D721Med (cell line): ENCODE data around the gene GATC.

Source experiments
- DNase-seq: peaks from one replicate; pipeline ENCODE4 v3.0.0; 2011; ENCODE audit warnings: low spot score; ENCODE audit not compliant: insufficient read length
- FAIRE-seq: peaks from 2 replicates; lab custom pipeline; 2011; peaks lifted over from hg19 to GRCh38; lab: Jason Lieb, UNC
- CTCF ChIP-seq: IDR thresholded peaks from 2 replicates; pipeline ENCODE4 v1.5.1; 2012; ENCODE audit warnings: mild to moderate bottlenecking, control low read depth; ENCODE audit not compliant: insufficient read depth; ENCODE audit errors: missing control alignments

The GATC gene

GRCh38 chr12:120453977-120454376 lies 7.7 kb downstream of the GATC start:
- FAIRE-seq (no peak), DNase-seq (peak; percentile 45)
- peak; percentile 51 for TF ChIP-seq CTCF

DNA sequence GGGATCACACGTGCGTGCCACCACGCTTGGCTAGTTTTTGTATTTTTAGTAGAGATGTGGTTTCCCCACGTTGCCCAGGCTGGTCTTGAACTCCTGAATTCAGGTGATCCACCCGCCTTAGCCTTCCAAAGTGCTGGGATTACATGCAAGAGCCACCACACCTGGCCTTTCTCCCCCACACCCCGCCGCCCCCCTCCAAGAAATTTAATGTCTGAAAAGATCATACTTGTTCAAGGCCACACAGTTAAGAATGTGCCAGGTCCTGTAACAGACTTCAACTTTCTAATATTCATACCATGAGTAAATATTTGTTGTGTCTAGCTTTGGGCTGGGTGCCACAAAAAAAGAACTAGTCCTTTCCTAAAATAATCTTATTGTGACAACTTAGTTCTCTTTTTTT lies 9.1 kb downstream of the GATC start:
- no peak for TF ChIP-seq CTCF
- no peak for DNase-seq
- no peak for FAIRE-seq

DNA sequence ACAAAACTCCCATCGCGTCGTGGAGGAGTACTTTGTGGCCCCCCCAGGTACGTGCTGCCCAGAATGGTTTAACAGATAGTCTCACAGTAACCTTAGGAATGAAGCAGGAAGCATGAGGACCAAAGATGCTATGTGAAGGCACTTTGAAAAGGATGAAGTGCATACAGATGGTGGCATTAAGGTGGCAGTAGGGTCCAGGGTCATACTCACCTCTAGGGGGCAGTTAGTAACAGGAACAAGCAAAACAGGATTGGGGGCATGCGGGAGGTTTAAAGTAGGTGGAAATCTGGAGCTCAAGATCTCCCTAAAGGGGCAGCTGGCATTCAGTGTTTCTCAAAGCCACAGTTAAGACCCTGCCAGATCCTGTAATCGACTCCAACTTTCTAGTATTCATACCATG lies 10.9 kb downstream of the GATC start:
- DNase-seq (no peak), FAIRE-seq (no peak)
- TF ChIP-seq CTCF = peak; percentile 36

DNA sequence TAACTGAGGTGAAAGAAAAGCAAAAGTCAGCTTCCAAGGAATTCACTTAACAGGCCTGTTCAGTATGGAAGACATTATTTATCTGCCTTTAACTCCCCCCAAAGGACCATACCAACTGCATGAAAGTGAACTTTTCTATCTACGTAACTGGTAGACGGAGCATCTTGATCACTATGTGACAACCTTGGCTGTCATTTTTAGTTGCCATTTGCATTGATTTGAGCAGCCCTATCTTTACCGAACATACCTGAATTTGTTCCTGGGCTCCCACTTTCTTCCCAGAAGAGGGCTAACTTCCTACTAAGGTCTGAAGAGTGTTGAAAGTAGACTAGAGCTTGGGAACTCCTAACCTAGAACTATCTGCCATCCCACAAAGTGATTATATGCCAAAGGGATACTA lies 13.9 kb downstream of the GATC start:
- no peak for DNase-seq
- no peak for TF ChIP-seq CTCF
- FAIRE-seq = no peak

DNA sequence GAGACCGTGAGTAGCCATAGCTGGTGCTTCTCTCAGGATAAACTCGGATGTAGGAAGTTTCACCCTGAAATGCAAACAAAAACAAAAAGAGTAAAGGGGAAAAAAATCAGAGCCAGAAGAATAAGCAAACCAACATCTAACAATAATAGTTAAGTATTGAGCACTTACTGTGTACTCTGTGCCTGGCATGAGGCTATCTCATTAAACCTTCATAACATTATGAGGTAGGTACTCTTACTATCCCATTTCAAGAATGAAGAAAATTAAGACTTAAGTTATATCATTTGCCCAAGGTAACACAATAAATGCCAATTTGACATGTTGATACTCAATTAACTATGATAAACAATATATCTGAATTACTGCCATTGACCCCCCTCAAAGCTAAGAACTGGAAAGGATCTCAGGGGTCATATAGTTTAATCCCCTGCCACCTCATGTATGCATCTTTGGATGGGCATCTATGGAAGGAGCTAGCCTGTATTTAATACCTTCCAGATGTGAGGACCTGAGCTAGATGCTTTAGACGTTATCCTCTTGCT lies 15.9 kb downstream of the GATC start:
- FAIRE-seq (no peak), DNase-seq (no peak)
- no peak for TF ChIP-seq CTCF

- FAIRE-seq (no peak), DNase-seq (no peak)
- no peak for TF ChIP-seq CTCF
Observed at GRCh38 chr12:120463712-120464111, 17.5 kb downstream of the GATC start.

DNA sequence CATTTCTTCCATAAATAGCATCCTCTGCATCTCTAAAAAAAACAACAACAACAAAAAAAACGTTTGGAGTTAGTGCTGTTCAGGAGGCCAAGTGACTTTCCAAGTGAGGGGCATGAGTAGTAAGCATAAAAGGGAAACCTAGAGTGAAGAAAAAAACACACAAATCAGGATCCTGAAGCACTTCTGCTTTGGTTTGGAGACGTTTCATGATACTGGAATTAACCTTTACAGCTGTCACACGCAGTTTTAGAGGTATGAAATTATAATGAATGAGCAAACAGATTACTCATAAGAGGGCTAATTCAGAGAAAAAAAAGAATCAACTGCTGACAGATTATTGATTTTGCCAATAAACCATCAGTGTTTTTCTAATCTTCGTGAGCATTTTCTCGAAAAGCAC lies 19.5 kb downstream of the GATC start:
- DNase-seq (no peak), FAIRE-seq (no peak)
- TF ChIP-seq CTCF = no peak
